Fibroblast of pulmonary artery (primary cell): ENCODE results near the gene POU2AF1.

Source experiments
- DNase-seq: peaks from one replicate; pipeline ENCODE4 v3.0.0-alpha.2; 2010; ENCODE audit warnings: low read depth
- H3K4me3 ChIP-seq: replicated peaks from 2 replicates; pipeline ENCODE4 v1.5.1; 2011; ENCODE audit warnings: low read depth, mild to moderate bottlenecking, control low read depth, low read length, moderate library complexity
- CTCF ChIP-seq: IDR thresholded peaks from 2 replicates; pipeline ENCODE4 v1.5.1; 2011; ENCODE audit warnings: mild to moderate bottlenecking, control low read depth, low read length, inconsistent platforms; ENCODE audit errors: missing control alignments

Gene POU2AF1

DNA sequence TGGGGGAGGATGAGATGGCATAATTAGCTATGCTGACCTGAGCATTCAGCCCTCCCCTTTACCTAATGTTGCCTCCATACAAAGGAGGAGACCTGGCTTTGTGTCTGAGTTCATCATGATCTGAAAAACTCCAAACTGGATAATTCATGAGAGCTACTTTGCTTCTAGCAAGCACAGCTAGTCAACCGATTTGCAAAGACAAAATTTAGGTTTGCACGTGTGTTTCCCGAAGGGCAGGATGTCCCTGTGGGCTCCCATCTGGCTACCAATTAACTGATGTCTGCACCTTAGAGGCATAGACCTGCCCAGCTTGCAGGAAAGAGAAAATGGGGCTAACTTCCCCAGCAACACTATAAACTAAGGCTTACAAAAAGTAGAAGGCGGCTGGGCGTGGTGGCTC is 42.2 kb upstream of the POU2AF1 start:
- no peak overlapping the region for H3K4me3 ChIP-seq
- DNase-seq: no peak
- no peak for TF ChIP-seq CTCF

DNA sequence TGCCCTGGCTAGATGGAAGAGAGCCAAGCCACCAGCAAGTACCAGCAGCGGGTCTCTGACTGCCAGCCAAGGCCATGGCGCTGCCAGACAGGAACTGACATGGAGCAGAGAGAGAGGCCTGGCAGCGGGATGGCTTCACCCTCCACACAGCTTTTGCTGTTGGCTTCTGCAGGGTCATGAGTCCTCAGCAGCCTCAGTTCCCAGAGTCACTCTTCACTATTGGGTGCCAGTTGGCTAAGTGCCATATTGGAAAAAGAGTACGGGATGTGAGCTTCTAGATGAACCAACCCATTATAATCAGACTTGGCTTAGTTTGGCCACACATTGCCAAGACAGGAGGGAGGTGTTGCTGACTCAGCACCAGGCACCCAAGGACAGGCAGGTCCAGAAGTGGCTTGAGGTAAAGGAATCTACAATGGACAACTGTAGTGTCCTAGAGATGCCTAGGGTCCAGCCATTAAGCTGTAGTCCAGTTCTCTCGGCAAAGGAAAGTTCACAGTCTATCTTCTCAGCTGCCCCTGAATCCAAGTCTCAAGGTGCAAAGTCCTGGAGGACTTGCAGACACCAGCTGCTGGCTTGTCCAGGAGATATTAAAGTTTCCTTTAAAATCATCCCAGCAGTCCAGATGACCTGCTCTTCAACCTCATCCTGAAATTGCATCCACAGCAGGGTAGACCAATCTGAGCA is 40.7 kb upstream of the POU2AF1 start:
- DNase-seq: no peak
- H3K4me3 ChIP-seq: no peak overlapping the region
- TF ChIP-seq CTCF: no peak

DNA sequence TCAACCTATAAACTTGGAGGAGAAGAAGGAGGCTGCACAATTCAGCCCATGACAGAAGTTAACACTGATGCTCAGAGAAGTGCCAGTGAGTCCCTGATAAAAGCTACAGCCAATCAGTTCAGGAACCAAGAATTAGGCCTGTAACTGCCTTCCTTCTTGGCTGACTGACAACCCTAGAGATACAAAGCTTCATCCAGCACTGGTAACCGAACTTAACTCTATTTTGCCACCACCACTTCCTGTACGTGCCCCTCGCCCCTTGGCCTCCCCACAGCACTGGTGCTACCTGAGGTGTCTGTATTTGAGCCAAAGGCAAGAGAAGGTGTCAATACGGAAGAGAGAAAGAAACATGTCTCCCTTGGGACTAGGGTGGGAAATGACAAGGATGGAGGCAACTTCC is 40.1 kb upstream of the POU2AF1 start:
- no peak for DNase-seq
- no peak for TF ChIP-seq CTCF
- no peak overlapping the region for H3K4me3 ChIP-seq

GRCh38 chr11:111418436-111418787 is 39.3 kb upstream of the POU2AF1 start:
- no peak for DNase-seq
- no peak overlapping the region for H3K4me3 ChIP-seq
- TF ChIP-seq CTCF: no peak

GRCh38 chr11:111417766-111418435 is 38.8 kb upstream of the POU2AF1 start:
- no peak for TF ChIP-seq CTCF
- no peak overlapping the region for H3K4me3 ChIP-seq
- DNase-seq: peak; percentile 55

- no peak for TF ChIP-seq CTCF
- no peak overlapping the region for H3K4me3 ChIP-seq
- DNase-seq: no peak
These were observed 38.1 kb upstream of the POU2AF1 start for GRCh38 chr11:111417011-111417765.
